NCI-H2107 (cell line): Measurements from ENCODE around the gene PPP1R15B.

Source experiments
- DNase-seq: peaks from one replicate; lab custom pipeline; 2025; lab: John Stamatoyannopoulos, UW

PPP1R15B gene

GRCh38 chr1:204420039-204421004 lies 8.7 kb upstream of the PPP1R15B start:
- DNase-seq, result peak; percentile 58

DNA sequence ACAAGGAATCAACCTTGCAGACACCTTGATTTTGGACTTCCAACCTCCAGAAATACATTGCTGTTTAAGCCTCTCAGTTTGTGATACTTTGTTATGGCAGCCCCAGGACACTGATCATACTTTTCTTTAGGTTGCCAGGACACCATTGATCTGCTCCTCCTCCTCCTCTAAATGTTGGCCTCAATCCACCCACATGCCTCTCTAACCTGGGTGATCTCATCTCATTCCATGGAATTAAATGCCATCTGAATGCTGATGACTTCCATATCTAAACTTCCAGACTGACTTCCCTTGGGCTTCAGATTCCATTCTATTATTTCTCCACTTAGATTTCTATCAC lies 7.4 kb upstream of the PPP1R15B start:
- DNase-seq, result no peak

DNA sequence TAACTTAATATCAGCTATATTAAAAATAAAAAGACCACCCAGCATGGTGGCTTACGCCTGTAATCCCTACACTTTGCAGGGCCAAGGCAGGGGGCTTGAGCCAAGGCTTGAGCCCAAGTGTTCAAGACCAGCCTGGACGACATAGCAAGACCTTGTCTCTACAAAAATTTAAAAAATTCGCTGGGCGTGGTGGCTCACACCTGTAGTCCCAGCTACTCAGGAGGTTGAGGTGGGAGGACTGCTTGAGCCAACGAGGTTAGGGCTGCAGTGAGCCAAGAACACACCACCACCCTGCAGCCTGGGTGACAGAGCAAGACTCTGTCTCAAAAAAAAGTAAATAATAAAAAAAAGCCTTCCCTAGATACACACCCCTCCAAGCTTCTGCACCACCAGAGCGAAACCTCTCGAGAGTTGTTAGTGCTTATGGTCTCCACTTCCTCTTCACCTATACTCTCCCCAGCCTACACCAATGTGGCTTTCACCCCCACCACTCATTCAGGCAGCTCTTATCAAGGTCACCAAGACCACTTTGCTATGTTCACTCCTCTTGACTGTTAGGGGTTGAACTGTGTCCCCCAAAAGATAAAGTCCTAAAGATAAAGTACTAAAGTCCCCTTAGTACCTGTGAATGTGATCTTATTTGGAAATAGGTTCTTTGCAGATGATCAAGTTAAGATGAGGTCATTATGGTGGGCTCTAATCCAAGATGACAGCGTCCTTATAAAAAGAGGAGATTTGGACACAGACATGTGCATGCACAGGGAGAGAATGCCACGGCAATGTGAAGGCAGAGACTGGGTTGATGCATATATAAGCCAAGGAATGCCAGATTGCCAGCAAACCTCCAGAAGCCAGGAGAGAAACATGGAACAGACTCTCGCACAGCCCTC lies 6.8 kb upstream of the PPP1R15B start:
- DNase-seq, result no peak

- DNase-seq, result no peak
Observed at GRCh38 chr1:204417074-204417997, 5.7 kb upstream of the PPP1R15B start.

DNA sequence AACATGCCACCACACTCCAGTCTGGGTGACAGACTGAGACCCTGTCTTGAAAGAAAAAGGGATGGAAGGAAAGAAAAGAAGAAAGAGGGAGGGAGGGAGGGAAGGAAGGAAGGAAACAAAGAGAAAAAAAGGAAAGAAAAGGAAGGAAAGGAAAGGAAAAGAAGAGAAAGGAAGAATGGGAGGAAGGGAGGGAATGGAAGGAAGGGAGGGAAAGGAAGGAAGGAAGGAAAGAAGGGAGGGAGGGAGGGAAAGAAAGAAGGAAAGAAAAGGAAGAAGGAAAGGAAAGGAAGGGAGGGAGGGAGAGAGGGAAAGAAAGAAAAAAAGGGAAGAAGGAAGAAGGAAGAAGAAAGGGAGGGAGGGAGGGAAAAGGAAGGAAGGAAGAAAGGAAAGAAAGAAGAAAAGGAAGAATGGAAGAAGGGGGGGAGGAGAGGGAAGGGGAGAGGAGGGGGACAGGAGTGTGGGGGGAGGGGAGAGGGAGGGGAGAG lies 5.0 kb upstream of the PPP1R15B start:
- DNase-seq, result no peak

DNA sequence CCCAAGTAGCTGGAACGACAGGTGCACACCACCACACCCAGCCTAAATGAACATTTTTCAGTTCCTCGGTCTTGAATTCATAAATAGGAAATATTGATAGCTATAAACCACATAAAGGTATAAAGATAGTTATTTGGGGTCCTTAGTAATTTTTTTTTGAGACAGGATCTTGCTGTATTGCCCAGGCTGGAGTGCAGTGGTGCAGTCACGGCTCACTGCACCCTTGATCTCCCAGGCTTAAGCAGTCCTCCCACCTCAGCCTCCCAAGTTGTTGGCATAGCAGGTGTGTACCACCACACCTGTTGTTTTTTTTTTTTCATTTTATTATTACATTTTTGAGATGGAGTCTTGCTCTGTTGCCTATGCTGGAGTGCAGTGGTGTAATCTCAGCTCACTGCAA lies 3.7 kb upstream of the PPP1R15B start:
- no peak for DNase-seq

DNA sequence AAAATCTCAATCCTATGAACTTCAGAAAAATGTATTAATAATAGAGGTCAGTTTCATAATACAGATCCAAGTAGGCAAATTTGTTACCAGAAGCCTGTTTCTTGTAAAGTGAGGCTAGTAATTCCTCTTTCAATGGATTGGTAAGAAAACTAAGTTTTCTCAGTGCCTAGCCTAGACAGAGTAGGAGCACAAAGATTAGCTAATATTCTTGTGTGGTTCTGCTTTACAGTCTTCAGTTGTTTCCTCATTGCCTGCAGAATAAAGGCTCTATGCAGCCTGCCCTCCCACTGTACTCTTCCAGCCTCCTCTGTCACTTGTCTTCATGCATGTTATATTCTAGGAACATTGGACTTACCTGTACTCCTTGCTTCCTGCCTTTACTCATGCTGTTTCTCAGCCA lies 2.4 kb upstream of the PPP1R15B start:
- no peak for DNase-seq

- no peak for DNase-seq
Observed at GRCh38 chr1:204413170-204413535, 1.5 kb upstream of the PPP1R15B start.

GRCh38 chr1:204410688-204411450 lies 748 bp downstream of the PPP1R15B start:
- DNase-seq, result peak; percentile 40

DNA sequence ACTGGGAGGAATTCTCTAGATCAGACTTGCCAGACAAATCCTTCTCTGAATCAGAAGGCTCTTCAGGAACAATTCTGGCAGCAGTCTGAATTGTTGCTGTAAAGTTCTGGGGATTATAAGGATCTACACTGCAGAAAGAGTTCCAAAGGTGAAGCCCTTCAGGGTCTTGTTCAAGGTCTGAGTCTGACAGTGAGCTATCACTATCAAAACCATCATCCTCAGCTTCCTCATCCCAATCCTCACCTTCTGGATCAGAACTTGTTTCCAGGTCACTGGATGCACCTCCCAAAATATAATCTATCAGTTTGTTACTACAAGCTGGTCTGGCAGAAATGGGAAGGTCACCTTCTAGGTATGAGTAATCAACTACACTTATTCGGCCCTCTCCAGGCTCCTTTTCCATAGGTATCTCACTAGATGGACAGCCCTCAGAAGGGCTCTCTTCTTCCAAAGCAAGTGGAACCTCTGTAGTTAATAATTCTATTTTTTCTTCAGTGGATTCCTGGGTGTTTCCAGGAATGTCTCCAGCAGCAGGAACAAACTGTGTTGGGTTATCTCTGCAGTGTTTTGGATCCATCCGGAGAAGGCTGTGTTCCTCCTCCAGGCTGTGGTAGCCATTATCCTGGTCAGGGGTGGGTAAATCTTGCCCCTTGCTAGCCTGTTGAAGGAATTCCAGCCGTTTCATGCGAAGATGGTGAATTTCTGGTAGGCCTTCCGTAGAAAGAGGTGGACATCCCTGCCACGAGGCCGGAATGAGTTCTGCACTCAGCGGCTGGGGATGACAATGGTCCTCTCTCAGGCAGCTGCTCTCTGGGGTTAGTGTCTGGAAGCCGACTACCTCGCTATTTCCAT lies 1.6 kb downstream of the PPP1R15B start:
- DNase-seq, result no peak

DNA sequence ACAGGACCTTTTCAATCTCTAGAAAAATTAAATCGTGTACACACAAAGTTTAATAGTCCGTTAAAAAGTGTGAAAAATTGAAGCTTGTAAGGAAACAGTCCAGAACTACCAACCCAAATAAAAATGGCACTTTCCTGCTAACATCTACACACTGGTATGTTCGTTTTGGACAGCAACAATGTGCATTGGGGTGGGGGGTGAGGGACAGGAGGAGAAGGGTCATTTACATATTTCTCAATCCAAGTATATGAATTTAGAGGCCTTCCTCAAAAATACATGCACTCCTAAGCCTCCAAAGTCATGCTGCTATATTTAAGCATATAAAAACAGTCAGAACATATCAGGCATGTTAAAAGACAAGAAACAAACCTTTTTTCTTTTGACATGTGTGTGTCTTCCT lies 2.5 kb downstream of the PPP1R15B start:
- no peak for DNase-seq

DNA sequence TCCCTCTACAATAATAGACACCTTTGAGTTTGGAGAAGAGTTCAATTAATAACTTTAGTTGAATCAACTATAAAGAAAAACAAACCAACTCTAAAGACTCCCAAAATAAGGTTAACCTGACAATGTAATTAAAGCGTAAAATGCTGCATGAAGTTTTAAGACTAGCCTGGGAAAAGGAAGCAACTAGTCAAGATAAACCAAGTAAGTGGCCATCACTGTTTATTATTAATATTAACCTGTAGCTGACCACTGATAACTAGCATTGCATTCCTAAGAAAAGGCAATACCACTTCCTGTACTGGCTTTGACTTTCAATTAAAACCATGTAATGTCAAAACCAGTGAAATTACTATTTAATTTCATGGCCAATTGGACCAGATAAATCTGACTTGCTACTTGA lies 3.0 kb downstream of the PPP1R15B start:
- no peak for DNase-seq

DNA sequence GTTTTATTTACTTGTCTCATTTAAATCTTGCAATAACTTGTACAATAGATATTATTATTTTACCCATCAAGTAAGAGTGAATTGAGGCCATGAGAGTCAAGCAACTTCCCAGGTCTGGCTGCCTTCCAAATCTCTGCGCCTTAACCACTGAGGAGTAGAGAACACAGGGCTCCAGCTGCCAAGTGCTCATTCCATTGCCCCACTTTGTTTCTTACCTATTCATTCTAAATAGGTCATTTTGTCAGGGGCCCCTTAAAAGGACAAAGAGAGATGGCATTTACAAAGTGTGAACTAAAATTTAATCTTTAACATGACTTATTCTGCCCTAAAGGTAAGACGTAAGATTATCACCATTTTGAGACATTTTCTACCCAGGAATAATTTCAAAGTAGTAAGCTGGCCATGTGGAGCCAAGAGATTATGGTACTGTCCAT lies 3.5 kb downstream of the PPP1R15B start:
- DNase-seq, result peak; percentile 49

DNA sequence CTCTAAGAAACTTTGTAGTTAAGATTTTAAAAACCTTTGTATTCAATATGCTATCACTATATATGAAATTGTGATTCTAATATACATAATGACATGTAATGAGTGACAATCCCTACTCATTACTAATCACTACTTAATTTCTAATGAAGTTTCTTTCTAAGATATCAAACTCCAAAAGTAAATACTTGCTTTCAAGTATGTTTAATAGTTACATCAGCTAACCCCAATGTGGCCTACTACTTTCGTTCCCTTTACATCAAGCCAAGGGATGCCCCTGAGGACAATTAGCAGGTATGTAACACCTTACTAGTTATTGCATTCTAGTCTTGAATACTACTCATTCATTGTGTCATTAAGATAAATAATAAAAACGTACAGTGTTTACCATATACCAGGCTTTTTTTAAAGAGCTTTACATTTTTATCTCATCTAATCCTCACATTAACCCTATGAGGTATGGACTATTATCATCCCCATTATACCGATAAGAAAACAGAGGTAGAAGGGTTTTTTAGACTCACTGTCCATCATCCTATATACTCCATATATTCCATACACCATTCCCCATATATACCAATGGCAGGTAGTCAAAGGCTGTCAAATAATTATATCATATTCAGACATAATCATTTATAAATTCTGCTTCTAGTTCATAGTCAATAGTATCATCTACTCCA lies 4.2 kb downstream of the PPP1R15B start:
- DNase-seq, result no peak

DNA sequence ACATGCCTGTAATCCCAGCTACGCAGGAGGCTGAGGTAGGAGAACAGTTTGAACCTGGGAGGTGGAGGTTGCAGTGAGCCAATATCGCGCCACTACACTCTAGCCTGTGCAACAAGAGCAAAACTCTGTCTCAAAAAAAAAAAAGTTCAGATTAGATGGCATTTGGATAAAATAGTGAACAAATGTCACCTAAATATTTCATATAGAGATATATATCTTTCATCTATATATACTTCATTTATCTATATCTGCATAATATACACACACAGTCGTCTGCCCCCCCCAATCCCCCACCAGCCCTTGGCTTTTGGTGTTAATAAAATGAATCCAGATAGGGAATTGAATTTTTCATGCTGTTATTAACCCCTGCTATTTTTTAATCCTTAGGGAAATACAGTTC lies 5.0 kb downstream of the PPP1R15B start:
- DNase-seq, result no peak

- no peak for DNase-seq
Observed at GRCh38 chr1:204405988-204406387, 5.6 kb downstream of the PPP1R15B start.

GRCh38 chr1:204404629-204405028 lies 7.0 kb downstream of the PPP1R15B start:
- DNase-seq, result no peak

GRCh38 chr1:204402391-204402790 lies 9.2 kb downstream of the PPP1R15B start:
- DNase-seq, result no peak

DNA sequence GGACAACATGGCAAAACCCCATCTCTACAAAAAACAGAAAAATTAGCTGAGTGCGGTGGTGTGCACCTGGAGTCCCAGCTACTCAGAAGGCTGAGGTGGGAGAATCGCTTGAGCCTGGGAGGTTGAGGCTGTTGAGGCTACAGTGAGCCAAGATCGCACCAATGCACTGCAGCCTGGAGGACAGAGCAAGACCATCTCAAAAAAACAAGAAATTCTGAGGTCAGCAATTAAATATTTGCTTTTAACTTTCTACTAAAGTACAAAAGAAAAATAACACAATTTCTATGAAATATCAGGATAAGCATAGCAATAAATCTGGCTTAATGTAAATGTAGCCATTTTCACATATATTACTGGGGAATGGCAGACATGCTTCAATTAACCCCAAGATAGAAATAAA lies 9.9 kb downstream of the PPP1R15B start:
- DNase-seq, result no peak
